B cell (primary cell): ENCODE measurements around the gene FBXL2. TPM values are rescaled to one million over a fixed set of nuclear protein-coding genes. Genes with fewer than 3 reads are reported as not detected.

Experiments used
- ATAC-seq: fragments of 200-7000 bp; cut with Tn5 transposase; one replicate; pipeline ENCODE4 v1.10.0; 2021; ENCODE audit warnings: low read depth, mild to moderate bottlenecking, moderate number of reproducible peaks, moderate library complexity
- CTCF ChIA-PET: fragments of 350-600 bp; sonication (Branson Sonifier 250); formaldehyde crosslinking; loops from one replicate; lab custom pipeline; 2021; ENCODE audit warnings: antibody characterized with exemption, inconsistent platforms; lab: Charles Lee
- POLR2A ChIA-PET: fragments of 350-600 bp; sonication (Branson Sonifier 250); formaldehyde crosslinking; loops from one replicate; lab custom pipeline; 2021; ENCODE audit warnings: antibody characterized with exemption; lab: Charles Lee
- DNase-seq: peaks from one replicate; pipeline ENCODE4 v3.0.0; 2013
- H2AFZ ChIP-seq: 2 replicates; pipeline ENCODE4 v1.6.1; 2012; ENCODE audit warnings: mild to moderate bottlenecking, low read depth, low read length; ENCODE audit not compliant: insufficient read depth, poor library complexity, severe bottlenecking
- H3K27ac ChIP-seq, 2 donors: 1 replicate in 1 of 2; 2 replicates in 1 of 2; pipeline ENCODE4 v1.5.1; 2012 to 2013; ENCODE audit warnings: low read length in 2 of 2, mild to moderate bottlenecking in 2 of 2, moderate library complexity in 1 of 2
- H3K27me3 ChIP-seq, 4 experiments: fragments of 200-600 bp in 1 of 4; sonication (generic) in 1 of 4; replicated peaks in 1 of 4; 1 replicate in 2 of 4; 2 replicates in 2 of 4; pipeline versions ENCODE4 v1.6.1 to v1.7.0; 2013 to 2016; ENCODE audit warnings: low read length in 3 of 4, mild to moderate bottlenecking in 2 of 4, mixed read lengths in 1 of 4, moderate library complexity in 1 of 4; ENCODE audit not compliant: insufficient read depth in 4 of 4, control insufficient read depth in 3 of 4; ENCODE audit errors: control extremely low read depth in 1 of 4
- H3K36me3 ChIP-seq, 2 experiments: replicated peaks in 1 of 2; 1 replicate in 1 of 2; 2 replicates in 1 of 2; pipeline versions ENCODE4 v1.6.1 to v1.7.1; 2013; ENCODE audit warnings: low read length in 1 of 2; ENCODE audit not compliant: insufficient read depth in 2 of 2, control insufficient read depth in 1 of 2; ENCODE audit errors: control extremely low read depth in 1 of 2, extremely low read depth in 1 of 2
- H3K4me1 ChIP-seq, 2 donors: fragments of 200-600 bp in 1 of 2; sonication (generic) in 1 of 2; 1 replicate in 1 of 2; 2 replicates in 1 of 2; pipeline versions ENCODE4 v1.5.1 to v1.6.1; 2013 to 2017; ENCODE audit warnings: low read length in 2 of 2; ENCODE audit not compliant: control insufficient read depth in 2 of 2, insufficient read depth in 2 of 2
- H3K4me2 ChIP-seq: replicated peaks from 2 replicates; pipeline ENCODE3; 2012; ENCODE audit warnings: mild to moderate bottlenecking, low read depth, low read length; ENCODE audit not compliant: poor library complexity, severe bottlenecking
- H3K4me3 ChIP-seq, 5 experiments: fragments of 200-600 bp in 1 of 5; sonication (generic) in 1 of 5; 1 replicate in 3 of 5; 2 replicates in 2 of 5; pipeline versions ENCODE4 v1.5.1 to v1.7.0; 2011 to 2016; ENCODE audit warnings: low read length in 4 of 5, mild to moderate bottlenecking in 4 of 5, low read depth in 2 of 5, control low read depth in 1 of 5, moderate library complexity in 1 of 5; ENCODE audit not compliant: insufficient read depth in 1 of 5; ENCODE audit errors: control extremely low read depth in 1 of 5, extremely low read depth in 1 of 5
- H3K79me2 ChIP-seq: fragments of 200-600 bp; sonication (generic); one replicate; pipeline ENCODE4 v1.6.0; 2016; ENCODE audit warnings: low read length; ENCODE audit not compliant: control insufficient read depth, insufficient read depth
- H3K9ac ChIP-seq: fragments of 200-600 bp; sonication (generic); 2 replicates; pipeline ENCODE4 v1.6.1; 2017; ENCODE audit warnings: mild to moderate bottlenecking, low read length, moderate library complexity
- H3K9me3 ChIP-seq, 3 donors: one replicate each; pipeline versions ENCODE4 v1.6.1 to v1.7.1; 2013; ENCODE audit warnings: low read length in 2 of 3; ENCODE audit not compliant: control insufficient read depth in 2 of 3, insufficient read depth in 1 of 3; ENCODE audit errors: control extremely low read depth in 1 of 3
- H4K20me1 ChIP-seq: 2 replicates; pipeline ENCODE4 v1.6.0; 2012; ENCODE audit warnings: mild to moderate bottlenecking, low read length; ENCODE audit not compliant: insufficient read depth, control insufficient read depth, poor library complexity, severe bottlenecking
- H3K27ac Mint-ChIP-seq: one replicate; pipeline ENCODE4 v1.8.0; 2021; ENCODE audit warnings: mixed read lengths
- H3K27me3 Mint-ChIP-seq: one replicate; pipeline ENCODE4 v1.8.0; 2021; ENCODE audit warnings: mixed read lengths
- H3K4me1 Mint-ChIP-seq: one replicate; pipeline ENCODE4 v1.8.0; 2021; ENCODE audit warnings: mixed read lengths
- H3K4me3 Mint-ChIP-seq: one replicate; pipeline ENCODE4 v1.8.0; 2021; ENCODE audit warnings: mixed read lengths
- H3K9me3 Mint-ChIP-seq: one replicate; pipeline ENCODE4 v1.8.0; 2022; ENCODE audit warnings: mixed read lengths; ENCODE audit not compliant: insufficient read depth
- EZH2 ChIP-seq: IDR thresholded peaks from 2 replicates; pipeline ENCODE4 v1.6.1; 2012; ENCODE audit warnings: borderline replicate concordance, low read depth, mild to moderate bottlenecking, moderate library complexity, low read length; ENCODE audit not compliant: insufficient read depth, poor library complexity, severe bottlenecking
- WGBS: methylation state at CpG from one replicate; pipeline ENCODE4 v1.1.5; 2013; ENCODE audit warnings: missing lambda C conversion rate; ENCODE audit not compliant: insufficient coverage; 5-methylcytosine and 5-hydroxymethylcytosine counted together
- intact Hi-C: fragments of 100-400 bp; cut with micrococcal nuclease; formaldehyde crosslinking; loops from one replicate; pipeline ENCODE4 v1.10.0; 2022
- polyA plus RNA-seq: library from polyadenylated mRNA; depleted of rRNA; stranded (reverse); fragments of >200 nt; gene quantifications from 2 replicates; pipeline ENCODE4 v1.2.3, GENCODE V29; 2012
- total RNA-seq, 2 donors: library from RNA; stranded (reverse); fragments of 120-200 nt in 1 of 2; gene quantifications; 1 replicate in 1 of 2; 2 replicates in 1 of 2; pipeline versions ENCODE4 v1.2.3 to v1.2.4, GENCODE V29; 2013 to 2022
- TF ChIP-seq, protein P1 (sequence below): fragments of 200-600 bp; IDR thresholded peaks from one replicate; pipeline ENCODE4 v1.8.0; 2022; ENCODE audit warnings: antibody characterized with exemption, mild to moderate bottlenecking

FBXL2 gene
- total and polyA plus RNA-seq, 2 donors (not counting 1 experiment from before 2014, with no cell fraction given): 0.34 TPM; not detected in 1

DNA sequence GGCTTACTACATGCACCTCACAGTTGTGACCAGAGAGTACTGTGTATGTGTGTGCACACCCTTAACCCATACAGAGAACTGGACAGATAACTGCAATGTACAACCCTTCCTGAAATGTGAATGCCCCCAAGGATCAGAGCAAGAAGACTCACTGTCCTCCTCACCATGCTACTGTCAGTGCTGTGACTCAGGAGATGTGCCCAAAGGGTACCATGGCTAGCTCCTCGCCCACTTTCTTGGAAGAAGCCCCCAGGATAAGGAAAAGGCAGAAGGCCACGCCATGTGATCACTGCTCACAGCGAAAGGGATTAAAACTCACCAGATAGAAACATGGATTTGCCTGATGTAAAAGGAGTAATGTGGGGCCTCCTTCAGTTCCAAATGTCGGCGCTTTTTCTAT is 121.2 kb downstream of the FBXL2 start:
- Histone ChIP-seq H3K36me3 (peaks cover 1 to 93% of the 10 kb centered on the region in 2 experiments), H3K4me3 (no peak overlapping the region), H3K9ac (no peak overlapping the region), H3K9me3 (no peaks in the 10 kb centered on the region), H3K4me1 (no peaks in the 10 kb centered on the region), H3K27ac (no peak overlapping the region), H3K4me2 (no peak overlapping the region), H4K20me1 (no peaks in the 10 kb centered on the region), H3K79me2 (no peaks in the 10 kb centered on the region), H2AFZ (no peak overlapping the region), H3K27me3 (no peaks in the 10 kb centered on the region)
- ATAC-seq (no peak), DNase-seq (no peak)
- ChIA-PET POLR2A (no interaction called here), CTCF (interaction anchor here (2.6 kb wide), 1 partner anchor 26 kb away, joined by 7 read pairs; no protein-coding TSS in a partner anchor)
- intact Hi-C loops: no loop called here
- H3K9me3 Mint-ChIP-seq: no peaks in the 10 kb centered on the region
- no peak overlapping the region for H3K4me3 Mint-ChIP-seq
- 95% methylated on average over 4 of the region's 5 CpGs for WGBS
- no peak for TF ChIP-seq EZH2
- TF ChIP-seq, protein P1, sequence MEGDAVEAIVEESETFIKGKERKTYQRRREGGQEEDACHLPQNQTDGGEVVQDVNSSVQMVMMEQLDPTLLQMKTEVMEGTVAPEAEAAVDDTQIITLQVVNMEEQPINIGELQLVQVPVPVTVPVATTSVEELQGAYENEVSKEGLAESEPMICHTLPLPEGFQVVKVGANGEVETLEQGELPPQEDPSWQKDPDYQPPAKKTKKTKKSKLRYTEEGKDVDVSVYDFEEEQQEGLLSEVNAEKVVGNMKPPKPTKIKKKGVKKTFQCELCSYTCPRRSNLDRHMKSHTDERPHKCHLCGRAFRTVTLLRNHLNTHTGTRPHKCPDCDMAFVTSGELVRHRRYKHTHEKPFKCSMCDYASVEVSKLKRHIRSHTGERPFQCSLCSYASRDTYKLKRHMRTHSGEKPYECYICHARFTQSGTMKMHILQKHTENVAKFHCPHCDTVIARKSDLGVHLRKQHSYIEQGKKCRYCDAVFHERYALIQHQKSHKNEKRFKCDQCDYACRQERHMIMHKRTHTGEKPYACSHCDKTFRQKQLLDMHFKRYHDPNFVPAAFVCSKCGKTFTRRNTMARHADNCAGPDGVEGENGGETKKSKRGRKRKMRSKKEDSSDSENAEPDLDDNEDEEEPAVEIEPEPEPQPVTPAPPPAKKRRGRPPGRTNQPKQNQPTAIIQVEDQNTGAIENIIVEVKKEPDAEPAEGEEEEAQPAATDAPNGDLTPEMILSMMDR: no peak
- H3K27me3 Mint-ChIP-seq: no peaks in the 10 kb centered on the region
- H3K4me1 Mint-ChIP-seq: no peaks in the 10 kb centered on the region
- no peak overlapping the region for H3K27ac Mint-ChIP-seq

DNA sequence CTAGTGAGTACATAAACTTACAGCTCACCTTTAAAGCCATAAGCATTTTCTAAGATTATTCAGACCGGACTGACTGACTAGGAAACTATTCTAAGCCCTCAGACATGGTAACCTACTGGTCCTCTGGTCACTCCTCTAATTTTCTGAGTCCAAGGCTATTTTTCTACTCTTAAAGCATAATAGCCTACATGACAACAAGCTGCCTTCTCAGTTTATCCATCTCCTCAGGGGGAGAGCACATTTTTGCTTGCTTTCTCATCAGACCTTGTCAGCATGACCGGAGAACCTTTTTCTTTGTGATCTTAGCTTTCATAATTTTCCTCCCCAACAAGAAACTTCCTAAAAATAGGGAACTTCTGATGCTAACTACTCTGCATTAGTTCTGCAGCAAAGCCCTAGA is 124.5 kb downstream of the FBXL2 start:
- TF ChIP-seq, protein P1: no peak
- no peak for TF ChIP-seq EZH2
- intact Hi-C loops: no loop called here
- Histone ChIP-seq H3K79me2 (no peaks in the 10 kb centered on the region), H3K36me3 (peaks cover 2 to 87% of the 10 kb centered on the region in 2 experiments), H3K4me1 (no peaks in the 10 kb centered on the region), H3K4me2 (no peak overlapping the region), H3K9me3 (no peaks in the 10 kb centered on the region), H3K4me3 (no peak overlapping the region), H2AFZ (no peak overlapping the region), H3K27ac (no peak overlapping the region), H3K9ac (no peak overlapping the region), H4K20me1 (no peaks in the 10 kb centered on the region), H3K27me3 (no peaks in the 10 kb centered on the region)
- ChIA-PET POLR2A (no interaction called here), CTCF (interaction anchor here (1.1 kb wide), 1 partner anchor 29 kb away, joined by 3 read pairs; no protein-coding TSS in a partner anchor)
- no peaks in the 10 kb centered on the region for H3K27me3 Mint-ChIP-seq
- no peak for DNase-seq
- no peaks in the 10 kb centered on the region for H3K9me3 Mint-ChIP-seq
- no peaks in the 10 kb centered on the region for H3K4me1 Mint-ChIP-seq
- WGBS: 94% methylated on average over 2 of the region's 2 CpGs
- no peak overlapping the region for H3K4me3 Mint-ChIP-seq
- ATAC-seq: no peak
- H3K27ac Mint-ChIP-seq: no peak overlapping the region
